Testis (tissue), 3 donors: ENCODE data around the gene ZBTB26. TPM values are rescaled to one million over a fixed set of nuclear protein-coding genes. Genes with fewer than 3 reads are reported as not detected.

ENCODE experiments used
- DNase-seq: peaks from one replicate; pipeline ENCODE4 v3.0.0-alpha.2; 2019
- H3K27ac ChIP-seq, 2 donors: fragments of 200-600 bp; sonication (generic); one replicate each; pipeline ENCODE4 v1.5.1; 2019
- H3K27me3 ChIP-seq: fragments of 200-600 bp; sonication (generic); one replicate; pipeline ENCODE4 v1.5.1; 2019
- H3K36me3 ChIP-seq: fragments of 200-600 bp; sonication (generic); one replicate; pipeline ENCODE4 v1.5.1; 2017; ENCODE audit warnings: low read depth; ENCODE audit errors: missing control alignments
- H3K4me1 ChIP-seq: fragments of 200-600 bp; sonication (generic); one replicate; pipeline ENCODE4 v1.5.1; 2019
- H3K4me3 ChIP-seq, 2 donors: fragments of 200-600 bp; sonication (generic); one replicate each; pipeline ENCODE4 v1.5.1; 2017 to 2019
- H3K9me3 ChIP-seq: fragments of 200-600 bp; sonication (generic); one replicate; pipeline ENCODE4 v1.5.1; 2017
- POLR2A ChIP-seq: fragments of 450-650 bp; IDR thresholded peaks from one replicate; pipeline ENCODE4 v1.6.1; 2017; ENCODE audit warnings: antibody characterized with exemption, mild to moderate bottlenecking, moderate library complexity
- WGBS, 2 donors: methylation state at CpG; one replicate each; pipeline ENCODE4 v1.1.5; 2018; 5-methylcytosine and 5-hydroxymethylcytosine counted together
- intact Hi-C: fragments of 100-400 bp; cut with DNase I; formaldehyde crosslinking; loops from one replicate; pipeline ENCODE4 v1.15.1; 2023; ENCODE audit warnings: low total_unique reads
- polyA plus RNA-seq: library from polyadenylated mRNA; stranded (reverse); fragments of 350-450 nt; fragmentation: Illumina TruSeq; extraction: RNeasy Lipid Tissue Mini Kit (QIAGEN cat#74804); gene quantifications from one replicate; pipeline ENCODE4 v1.2.3, GENCODE V29; 2014; ENCODE audit warnings: low read depth, low replicate concordance; ENCODE audit not compliant: insufficient read depth
- small RNA-seq, 2 donors: library from RNA; depleted of rRNA; stranded (forward); fragments of <200 nt; gene quantifications; one replicate each; pipeline ENCODE3, GENCODE V24; 2016
- total RNA-seq, 2 donors: library from RNA; depleted of rRNA; stranded (reverse); fragments of >200 nt; gene quantifications; one replicate each; pipeline ENCODE4 v1.2.3, GENCODE V29; 2016
- TF ChIP-seq, protein P1 (sequence below), 3 experiments: fragments of 450-650 bp in 2 of 3; fragments of 200-600 bp in 1 of 3; sonication (generic) in 1 of 3; IDR thresholded peaks; one replicate each; pipeline ENCODE4 v1.5.1; 2016 to 2019; ENCODE audit warnings: antibody characterized with exemption in 3 of 3, mild to moderate bottlenecking in 2 of 3, moderate library complexity in 1 of 3

ZBTB26 gene
- total and polyA plus RNA-seq, 3 donors from 2014 or later: 16.8 to 23.1 (median 17.3) TPM

DNA sequence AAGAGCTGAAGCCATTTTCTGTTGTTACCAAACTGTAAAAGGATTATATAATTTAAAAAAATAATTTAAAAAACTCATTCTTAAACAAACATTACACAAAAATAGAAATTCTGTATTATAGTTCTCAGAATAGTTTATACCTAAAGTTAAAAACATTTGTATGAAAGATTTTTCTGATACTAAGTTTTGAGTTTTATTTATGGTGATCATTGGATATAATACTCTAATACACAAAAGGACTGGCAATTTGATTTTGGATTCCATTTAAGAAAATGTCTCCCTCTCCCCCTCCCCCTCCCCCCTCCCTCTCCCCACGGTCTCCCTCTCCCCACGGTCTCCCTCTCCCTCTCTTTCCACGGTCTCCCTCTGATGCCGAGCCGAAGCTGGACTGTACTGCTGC is 65.2 kb downstream of the ZBTB26 start:
- Histone ChIP-seq H3K9me3 (no peaks in the 10 kb centered on the region), H3K36me3 (no peaks in the 10 kb centered on the region), H3K4me3 (no peak overlapping the region), H3K27me3 (no peaks in the 10 kb centered on the region), H3K27ac (no peak overlapping the region), H3K4me1 (no peaks in the 10 kb centered on the region)
- DNase-seq: no peak
- WGBS, 2 donors: 80 to 87% methylated on average over 1 to 5 of the region's 5 CpGs
- intact Hi-C loops: no loop called here
- TF ChIP-seq, protein P1, sequence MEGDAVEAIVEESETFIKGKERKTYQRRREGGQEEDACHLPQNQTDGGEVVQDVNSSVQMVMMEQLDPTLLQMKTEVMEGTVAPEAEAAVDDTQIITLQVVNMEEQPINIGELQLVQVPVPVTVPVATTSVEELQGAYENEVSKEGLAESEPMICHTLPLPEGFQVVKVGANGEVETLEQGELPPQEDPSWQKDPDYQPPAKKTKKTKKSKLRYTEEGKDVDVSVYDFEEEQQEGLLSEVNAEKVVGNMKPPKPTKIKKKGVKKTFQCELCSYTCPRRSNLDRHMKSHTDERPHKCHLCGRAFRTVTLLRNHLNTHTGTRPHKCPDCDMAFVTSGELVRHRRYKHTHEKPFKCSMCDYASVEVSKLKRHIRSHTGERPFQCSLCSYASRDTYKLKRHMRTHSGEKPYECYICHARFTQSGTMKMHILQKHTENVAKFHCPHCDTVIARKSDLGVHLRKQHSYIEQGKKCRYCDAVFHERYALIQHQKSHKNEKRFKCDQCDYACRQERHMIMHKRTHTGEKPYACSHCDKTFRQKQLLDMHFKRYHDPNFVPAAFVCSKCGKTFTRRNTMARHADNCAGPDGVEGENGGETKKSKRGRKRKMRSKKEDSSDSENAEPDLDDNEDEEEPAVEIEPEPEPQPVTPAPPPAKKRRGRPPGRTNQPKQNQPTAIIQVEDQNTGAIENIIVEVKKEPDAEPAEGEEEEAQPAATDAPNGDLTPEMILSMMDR (IDR thresholded peaks at IDR 0.05): no peak
- no peak for TF ChIP-seq POLR2A

Small RNAs within 50 kb of the gene (small RNA-seq; reads per million reads assigned to genes)
- gene RNY1P15 (0 reads per million in 2 donors), gene SNORD90 (2,828 to 5,816 reads per million in 2 donors)

Other genes with a start within 250 kb of the ZBTB26 start
- gene OR1L4, start 207.5 kb downstream of the ZBTB26 start, total RNA-seq: not detected
- not detected for gene OR1L4, start 207.5 kb downstream of the ZBTB26 start, polyA plus RNA-seq
- not detected for gene OR1L6, start 189.2 kb downstream of the ZBTB26 start, total RNA-seq
- not detected for gene OR1L6, start 189.2 kb downstream of the ZBTB26 start, polyA plus RNA-seq
- gene OR5C1, start 142.6 kb downstream of the ZBTB26 start, total RNA-seq: not detected
- gene OR5C1, start 142.6 kb downstream of the ZBTB26 start, polyA plus RNA-seq: not detected
- gene OR1K1, start 131.4 kb downstream of the ZBTB26 start, total RNA-seq: not detected
- gene OR1K1, start 131.4 kb downstream of the ZBTB26 start, polyA plus RNA-seq: not detected
- gene PDCL, start 102.9 kb downstream of the ZBTB26 start, total RNA-seq: 10 to 100 TPM; 14.9 to 16.1 TPM
- 10.7 TPM for gene PDCL, start 102.9 kb downstream of the ZBTB26 start, polyA plus RNA-seq
- gene RC3H2, start 26.2 kb downstream of the ZBTB26 start, total RNA-seq: 10 to 100 TPM; 70.6 to 78.6 TPM
- 26.1 TPM for gene RC3H2, start 26.2 kb downstream of the ZBTB26 start, polyA plus RNA-seq
- 1 to 10 TPM; 9.1 to 9.2 TPM for gene ZBTB6, start 18.2 kb downstream of the ZBTB26 start, total RNA-seq
- 7.2 TPM for gene ZBTB6, start 18.2 kb downstream of the ZBTB26 start, polyA plus RNA-seq
- gene RABGAP1, start 9.5 kb upstream of the ZBTB26 start, total RNA-seq: 100 to 1,000 TPM in 1 of 2 donors, 10 to 100 TPM in 1; 94.0 to 113 TPM
- gene RABGAP1, start 9.5 kb upstream of the ZBTB26 start, polyA plus RNA-seq: 53.0 TPM
- gene GPR21, start 102.2 kb upstream of the ZBTB26 start, total RNA-seq: 1 to 10 TPM; 3.5 to 6.7 TPM
- gene GPR21, start 102.2 kb upstream of the ZBTB26 start, polyA plus RNA-seq: not detected